HTR-8/SVneo (cell line): Measurements from ENCODE around the gene CLEC18A.
"Not testable (repeated sequence)": the region's sequence is repeated elsewhere in the genome, so short reads cannot be mapped to it uniquely, and the experiment has no call there.

Source experiments
- DNase-seq: peaks from one replicate; pipeline ENCODE4 v3.0.0; 2011; ENCODE audit warnings: low spot score, mixed read lengths; ENCODE audit not compliant: insufficient read length
- FAIRE-seq: peaks from 2 replicates; lab custom pipeline; 2011; peaks lifted over from hg19 to GRCh38; lab: Jason Lieb, UNC

CLEC18A gene

GRCh38 chr16:69942627-69943170 lies 8.4 kb upstream of the CLEC18A start:
- no peak for FAIRE-seq
- no peak for DNase-seq

- FAIRE-seq, DNase-seq: not testable (repeated sequence)
Measured at GRCh38 chr16:69943241-69944036, 7.7 kb upstream of the CLEC18A start.

GRCh38 chr16:69950411-69950810 lies 723 bp upstream of the CLEC18A start:
- FAIRE-seq, DNase-seq: not testable (repeated sequence)

- DNase-seq, FAIRE-seq: not testable (repeated sequence)
Measured at GRCh38 chr16:69951672-69952031, 518 bp downstream of the CLEC18A start.

- not testable (repeated sequence) for DNase-seq, FAIRE-seq
Measured at GRCh38 chr16:69952116-69952515, 982 bp downstream of the CLEC18A start.

GRCh38 chr16:69952572-69953355 lies 1.6 kb downstream of the CLEC18A start:
- not testable (repeated sequence) for DNase-seq, FAIRE-seq

- not testable (repeated sequence) for DNase-seq, FAIRE-seq
Measured at GRCh38 chr16:69954241-69954640, 3.1 kb downstream of the CLEC18A start.

- not testable (repeated sequence) for FAIRE-seq, DNase-seq
Measured at GRCh38 chr16:69963312-69963711, 12.2 kb downstream of the CLEC18A start.

- FAIRE-seq, DNase-seq: not testable (repeated sequence)
Measured at GRCh38 chr16:69964960-69965660, 14.0 kb downstream of the CLEC18A start.

- FAIRE-seq, DNase-seq: not testable (repeated sequence)
Measured at GRCh38 chr16:69965661-69966054, 14.5 kb downstream of the CLEC18A start.

- FAIRE-seq, DNase-seq: not testable (repeated sequence)
Measured at GRCh38 chr16:69967688-69968087, 16.6 kb downstream of the CLEC18A start.

- not testable (repeated sequence) for DNase-seq, FAIRE-seq
Measured at GRCh38 chr16:69968125-69968524, 17.0 kb downstream of the CLEC18A start.

GRCh38 chr16:69969657-69970056 lies 18.5 kb downstream of the CLEC18A start:
- not testable (repeated sequence) for FAIRE-seq, DNase-seq

- not testable (repeated sequence) for FAIRE-seq, DNase-seq
Measured at GRCh38 chr16:69972120-69972519, 21.0 kb downstream of the CLEC18A start.

GRCh38 chr16:69972935-69973334 lies 21.8 kb downstream of the CLEC18A start:
- not testable (repeated sequence) for FAIRE-seq, DNase-seq

GRCh38 chr16:69985196-69985595 lies 34.1 kb downstream of the CLEC18A start:
- not testable (repeated sequence) for DNase-seq, FAIRE-seq

- not testable (repeated sequence) for FAIRE-seq
- DNase-seq = peak; percentile 10
Measured at GRCh38 chr16:69997956-69998355, 46.8 kb downstream of the CLEC18A start.

- not testable (repeated sequence) for DNase-seq, FAIRE-seq
Measured at GRCh38 chr16:69999801-70000200, 48.7 kb downstream of the CLEC18A start.

GRCh38 chr16:70003511-70003910 lies 52.4 kb downstream of the CLEC18A start:
- not testable (repeated sequence) for FAIRE-seq

GRCh38 chr16:70008604-70009003 lies 57.5 kb downstream of the CLEC18A start:
- DNase-seq, FAIRE-seq: not testable (repeated sequence)

More at GRCh38 chr16:70003511-70003910, 52.4 kb downstream of the CLEC18A start:
- not testable (repeated sequence) for DNase-seq
